HG03521 (cell line): Measurements from ENCODE around the gene ILF3.
A peak's percentile ranks its signal among the peaks of the same experiment; 100 is the strongest.

Source experiments
- ATAC-seq: cut with Tn5 transposase; IDR thresholded peaks from one replicate; pipeline ENCODE4 v1.9.1; 2021; ENCODE audit warnings: mild to moderate bottlenecking, moderate library complexity; ENCODE audit not compliant: unreplicated experiment

The ILF3 gene

DNA sequence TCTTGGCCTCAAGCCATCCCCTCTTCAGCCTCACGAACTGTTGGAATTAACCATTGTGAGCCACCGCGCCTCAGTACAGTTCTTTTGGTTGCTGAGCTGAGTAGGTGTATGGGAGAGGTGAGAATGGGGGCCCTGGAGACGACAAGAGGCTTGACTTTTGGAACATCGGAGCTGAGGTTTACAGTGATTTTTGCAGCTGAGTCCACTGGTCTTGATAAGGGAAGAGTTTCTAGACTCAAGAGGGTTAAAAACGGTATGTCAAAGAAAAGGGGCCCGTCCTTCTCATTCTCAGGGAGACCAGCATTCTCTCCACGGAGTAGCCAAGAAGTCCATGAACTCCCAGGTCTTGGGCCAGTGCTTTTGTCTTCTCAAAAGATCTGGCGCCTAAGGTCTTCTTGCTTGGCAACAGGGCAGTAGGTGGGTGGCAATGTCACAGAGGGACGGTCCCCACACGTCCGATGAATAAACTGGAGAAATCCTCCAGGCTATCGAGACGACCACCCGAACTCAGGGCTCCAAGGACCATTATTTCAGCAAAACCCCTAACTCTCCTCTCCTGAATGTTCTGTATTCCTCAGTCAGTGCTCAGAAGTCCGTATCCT, 40.7 kb downstream of the ILF3 start:
- no peak for ATAC-seq

- peak; percentile 70 for ATAC-seq
Measured at GRCh38 chr19:10695401-10696398, 41.6 kb downstream of the ILF3 start.

GRCh38 chr19:10699650-10700335, 45.6 kb downstream of the ILF3 start:
- ATAC-seq: no peak

DNA sequence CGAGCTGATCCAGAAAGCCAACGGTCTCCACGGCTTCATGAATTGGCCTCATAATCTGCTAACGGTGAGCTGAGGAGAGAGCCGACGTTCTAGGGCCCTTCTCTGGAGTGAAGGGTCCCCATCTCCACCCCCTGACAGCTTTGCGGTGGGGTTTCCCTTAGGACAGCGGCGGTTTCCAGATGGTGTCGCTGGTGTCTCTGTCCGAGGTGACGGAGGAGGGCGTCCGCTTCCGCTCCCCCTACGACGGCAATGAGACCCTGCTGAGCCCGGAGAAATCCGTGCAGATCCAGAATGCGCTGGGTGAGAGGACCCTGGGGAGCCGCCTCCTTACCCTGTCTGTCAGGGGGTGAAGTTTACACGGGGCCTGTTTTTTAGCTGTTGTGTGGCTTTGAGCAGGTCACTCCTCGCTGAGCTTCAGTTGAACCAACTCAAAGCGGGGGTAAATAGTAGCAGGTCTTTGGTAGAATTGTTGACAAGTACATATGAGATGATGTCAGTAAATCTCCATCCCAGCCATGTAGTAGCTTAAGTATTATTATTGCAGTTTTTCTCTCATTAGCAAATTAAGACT, 47.9 kb downstream of the ILF3 start:
- no peak for ATAC-seq

DNA sequence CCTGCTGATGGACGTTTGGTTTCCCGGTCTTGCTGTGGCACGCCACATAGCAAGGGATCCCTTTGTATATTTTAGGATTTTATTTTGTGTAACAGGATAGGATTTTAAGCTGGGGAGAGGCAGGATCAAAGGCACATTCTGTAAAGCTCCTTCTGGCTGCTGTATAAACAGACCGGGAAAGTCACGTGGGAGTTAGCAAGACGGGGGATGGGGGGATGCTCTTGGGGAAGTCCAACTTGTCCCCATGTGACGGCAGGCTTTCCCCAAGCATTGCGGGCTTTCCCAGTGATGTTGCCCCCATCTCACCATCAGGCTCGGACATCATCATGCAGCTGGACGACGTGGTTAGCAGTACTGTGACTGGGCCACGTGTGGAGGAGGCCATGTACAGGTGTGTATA, 52.8 kb downstream of the ILF3 start:
- no peak for ATAC-seq

DNA sequence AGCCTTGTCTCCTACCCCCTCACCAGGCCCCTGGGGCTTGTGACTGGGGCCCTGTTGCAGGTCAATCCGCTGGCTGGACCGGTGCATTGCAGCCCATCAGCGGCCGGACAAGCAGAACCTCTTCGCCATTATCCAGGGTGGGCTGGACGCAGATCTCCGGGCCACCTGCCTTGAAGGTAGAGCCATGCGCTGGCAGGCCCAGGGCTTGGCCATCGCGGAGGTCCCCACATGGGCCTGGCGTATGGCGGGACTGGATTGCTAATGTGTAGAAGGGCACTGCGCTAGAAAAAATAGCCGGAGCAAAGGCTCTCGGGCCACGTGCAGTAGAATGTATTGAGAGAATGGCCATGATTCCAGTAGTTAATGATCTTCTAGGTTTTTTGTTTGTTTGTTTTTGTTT, 53.3 kb downstream of the ILF3 start:
- no peak for ATAC-seq

- ATAC-seq: no peak
Measured at GRCh38 chr19:10708291-10708690, 54.1 kb downstream of the ILF3 start.

DNA sequence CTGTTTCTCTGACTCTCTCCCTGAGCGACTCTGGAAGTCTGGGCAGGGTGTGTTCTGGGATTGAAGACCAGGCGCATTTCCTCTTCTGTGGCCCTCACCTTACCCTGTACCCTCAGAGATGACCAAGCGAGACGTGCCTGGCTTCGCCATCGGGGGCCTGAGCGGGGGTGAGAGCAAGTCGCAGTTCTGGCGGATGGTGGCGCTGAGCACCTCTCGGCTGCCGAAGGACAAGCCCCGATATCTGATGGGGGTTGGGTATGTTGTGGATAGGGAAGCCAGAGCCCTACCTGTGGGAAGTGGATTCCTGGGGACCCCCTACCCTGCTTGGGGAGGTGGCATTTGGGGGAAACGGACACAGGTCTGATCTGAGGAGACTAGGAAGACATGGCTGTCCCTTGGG, 57.9 kb downstream of the ILF3 start:
- no peak for ATAC-seq

DNA sequence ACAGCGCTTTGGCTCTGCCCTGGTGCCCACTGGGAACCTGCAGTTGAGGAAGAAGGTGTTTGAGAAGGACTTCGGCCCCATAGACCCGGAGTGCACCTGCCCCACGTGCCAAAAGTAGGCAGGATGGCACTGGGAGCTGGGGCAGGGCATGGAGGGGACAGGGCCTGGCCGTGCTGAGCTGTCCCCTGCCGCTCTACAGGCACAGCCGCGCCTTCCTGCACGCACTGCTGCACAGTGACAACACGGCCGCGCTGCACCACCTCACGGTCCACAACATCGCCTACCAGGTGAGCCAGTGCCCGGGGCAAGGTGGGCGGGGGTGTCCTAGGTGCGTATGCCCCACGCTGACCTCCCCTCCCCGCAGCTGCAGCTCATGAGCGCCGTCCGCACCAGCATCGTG, 58.6 kb downstream of the ILF3 start:
- ATAC-seq: no peak

GRCh38 chr19:10713317-10713716, 59.2 kb downstream of the ILF3 start:
- no peak for ATAC-seq

DNA sequence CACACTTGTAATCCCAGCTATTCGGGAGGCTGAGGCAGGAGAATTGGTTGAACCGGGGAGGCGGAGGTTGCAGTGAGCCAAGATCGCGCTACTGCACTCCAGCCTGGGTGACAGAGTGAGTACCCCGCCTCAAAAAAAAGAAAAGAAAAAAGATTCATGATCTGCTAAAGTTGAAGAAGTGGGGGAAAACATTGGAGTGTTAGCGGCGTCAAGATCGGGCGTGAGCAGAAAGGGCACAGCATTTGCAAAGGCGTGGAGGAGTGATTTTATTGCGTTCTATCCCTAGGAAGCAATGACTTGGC, 62.9 kb downstream of the ILF3 start:
- no peak for ATAC-seq

DNA sequence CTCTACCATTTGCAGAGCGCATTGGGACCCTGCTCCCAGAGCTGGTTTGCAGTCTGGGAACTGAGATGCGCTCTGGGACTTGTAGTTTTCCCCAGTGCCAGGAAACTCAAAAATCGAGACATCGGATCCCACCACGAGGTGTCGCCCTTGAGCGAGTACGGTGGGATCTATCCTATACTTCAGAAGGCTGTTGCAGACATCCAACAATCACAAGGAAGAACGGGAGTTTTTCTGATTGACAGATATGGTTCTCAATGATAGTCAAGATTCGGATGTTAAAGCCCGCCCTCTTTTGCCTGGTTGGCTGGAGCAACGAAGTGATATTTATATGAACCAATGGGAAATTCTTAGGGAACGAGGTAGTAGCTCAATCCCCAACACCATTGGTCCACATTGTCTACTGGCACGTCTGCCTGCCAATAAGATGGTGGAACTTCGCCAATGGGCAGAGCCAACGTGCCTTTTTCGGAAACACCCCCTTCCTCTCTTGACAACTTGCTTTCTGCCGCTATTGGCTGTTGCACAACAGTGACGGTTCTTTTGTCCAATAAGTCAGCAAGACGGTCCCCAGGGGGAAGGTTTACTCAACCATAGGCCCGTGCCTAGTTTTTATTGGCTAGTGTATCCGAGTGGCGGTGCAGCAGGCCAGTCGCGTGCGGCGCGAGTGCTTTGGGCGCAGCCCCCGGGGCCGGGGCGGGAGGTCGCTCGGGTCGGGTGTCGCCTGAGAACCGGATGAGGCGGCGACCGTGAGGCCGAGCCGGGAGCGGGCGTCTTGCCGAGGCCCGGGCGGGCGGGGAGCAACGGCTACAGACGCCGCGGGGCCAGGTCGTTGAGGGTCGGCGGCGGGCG, 63.4 kb downstream of the ILF3 start, which contains the start of gene DNM2:
Gene DNM2, plus strand, starts transcription at position 724 of the 849 bp plus-strand sequence. CDS start 164 bp downstream, outside the sequence.
- peak; percentile 82 for ATAC-seq

GRCh38 chr19:10718205-10719196, 64.4 kb downstream of the ILF3 start:
- ATAC-seq: peak; percentile 9

- ATAC-seq: no peak
Measured at GRCh38 chr19:10719466-10719961, 65.4 kb downstream of the ILF3 start.

- ATAC-seq: no peak
Measured at GRCh38 chr19:10720607-10721125, 66.5 kb downstream of the ILF3 start.

- no peak for ATAC-seq
Measured at GRCh38 chr19:10723591-10723990, 69.4 kb downstream of the ILF3 start.

DNA sequence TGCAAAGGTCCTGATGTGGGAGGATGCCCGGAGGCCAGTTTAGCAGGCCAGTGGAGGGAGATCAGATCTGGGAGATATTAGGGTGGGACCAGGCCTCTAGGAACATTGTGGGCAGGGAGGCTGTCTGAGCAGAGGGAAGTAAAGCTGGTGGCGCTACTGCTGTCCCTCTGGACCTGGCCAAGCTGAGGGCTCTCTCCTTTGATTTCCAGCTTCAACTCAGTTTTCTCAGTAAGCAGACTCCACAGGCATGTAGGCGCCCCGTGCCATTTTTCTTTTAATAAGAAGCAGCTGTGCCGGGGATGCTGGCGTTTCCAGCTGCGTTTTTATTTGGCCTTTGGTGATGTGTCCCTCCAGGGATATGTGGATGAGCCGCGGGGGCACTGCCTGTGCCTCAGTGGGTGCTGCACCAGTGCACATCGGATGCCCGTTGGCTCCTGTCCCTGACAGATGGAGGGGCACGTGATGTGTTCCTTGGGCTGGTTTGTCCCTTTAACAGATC, 70.5 kb downstream of the ILF3 start:
- ATAC-seq: no peak

DNA sequence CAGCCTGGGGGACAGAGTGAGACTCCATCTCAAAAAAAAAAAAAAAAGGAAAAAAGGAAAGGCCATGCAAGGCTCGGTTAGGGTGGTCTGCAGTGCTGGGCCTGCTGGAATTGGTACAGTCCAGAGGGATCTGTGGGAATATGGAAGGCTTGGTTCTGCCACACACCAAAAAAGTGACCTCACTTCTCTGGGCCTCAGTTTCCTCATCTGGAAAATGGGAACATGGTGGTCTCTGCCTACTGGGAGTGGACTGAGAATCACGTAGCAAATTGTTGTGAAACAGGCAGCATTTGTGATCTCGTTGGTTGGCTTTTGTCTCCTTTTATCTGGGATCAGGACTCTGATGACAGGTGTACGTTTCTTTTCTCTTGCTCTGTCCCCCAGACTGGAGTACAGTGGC, 71.3 kb downstream of the ILF3 start:
- ATAC-seq: no peak

DNA sequence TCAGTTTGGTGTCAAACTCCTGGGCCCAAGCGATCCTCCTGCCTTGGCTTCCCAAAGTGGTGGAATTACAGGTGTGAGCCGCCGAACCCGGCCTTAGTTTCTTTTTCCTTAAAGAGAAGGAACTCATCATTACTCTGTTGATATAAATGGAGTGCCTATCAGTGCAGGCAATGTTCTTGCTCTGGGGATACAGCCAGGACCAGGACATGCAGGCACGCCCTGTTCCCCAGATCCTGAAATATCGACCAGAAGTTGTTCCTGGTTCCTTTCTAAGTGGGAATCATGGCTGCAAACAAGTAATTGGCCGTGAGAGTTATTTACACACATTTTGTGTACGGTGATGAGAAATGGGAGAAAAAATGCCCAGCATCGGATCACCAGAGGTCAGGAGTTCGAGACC, 72.1 kb downstream of the ILF3 start:
- ATAC-seq: no peak
